ENCODE results near the gene ARHGAP30. TPM values are rescaled to one million over a fixed set of nuclear protein-coding genes. Genes with fewer than 3 reads are reported as not detected.

The ARHGAP30 gene
- total RNA-seq, 4 donors from 2014 or later = 6.1 to 14.1 (median 10.2) TPM

GRCh38 chr1:161012420-161012819 lies 57.3 kb downstream of the ARHGAP30 start:
- H3K27me3 ChIP-seq = no peaks in the 10 kb centered on the region
- peaks cover 0 to 12% (median 0%) of the 10 kb centered on the region in 4 donors for H3K4me1 ChIP-seq
- no peak for DNase-seq (ENCODE audit: low spot score in 2 of 2)
- H3K27ac ChIP-seq = peak overlapping the region in 3 of 4 donors; percentile 78 to 83 (median 80)
- no peak for TF ChIP-seq POLR2A (IDR thresholded peaks at IDR 0.05)
- no peak for TF ChIP-seq CTCF (IDR thresholded peaks at IDR 0.05)
- no peak for TF ChIP-seq EP300 (IDR thresholded peaks at IDR 0.05)
- no peaks in the 10 kb centered on the region for H3K9me3 ChIP-seq
- no peak overlapping the region for H3K4me3 ChIP-seq
- WGBS, 2 donors = 83 to 89% methylated on average over 3 of the region's 3 CpGs
- H3K36me3 ChIP-seq = no peaks in the 10 kb centered on the region

DNA sequence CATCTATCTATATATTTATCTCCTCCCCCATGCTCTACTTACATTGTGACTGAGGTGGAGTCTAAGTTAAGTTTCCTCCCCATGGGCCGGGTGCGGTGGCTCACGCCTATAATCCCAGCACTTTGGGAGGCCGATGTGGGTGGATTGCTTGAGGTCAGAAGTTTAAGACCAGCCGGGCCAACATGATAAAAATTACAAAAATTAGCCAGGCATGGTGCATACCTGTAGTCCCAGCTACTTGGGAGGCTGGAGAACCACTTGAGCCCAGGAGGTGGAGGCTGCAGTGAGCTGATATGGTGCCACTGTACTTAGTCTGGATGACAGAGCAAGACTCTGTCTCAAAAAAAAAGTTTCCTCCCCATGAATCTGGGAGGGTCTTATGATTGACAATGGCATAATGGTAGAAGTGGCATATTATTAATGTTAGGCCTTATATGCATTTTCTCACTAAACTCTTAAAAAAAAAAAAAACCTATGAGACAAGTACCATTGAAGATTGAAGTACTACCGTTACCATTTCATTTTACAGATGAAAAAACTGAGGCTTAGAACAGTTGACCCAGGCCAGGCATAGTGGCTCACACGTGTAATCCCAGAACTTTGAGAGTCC lies 60.0 kb downstream of the ARHGAP30 start:
- Histone ChIP-seq H3K27ac (no peak overlapping the region), H3K9me3 (no peaks in the 10 kb centered on the region), H3K4me1 (peaks cover 0 to 12% (median 0%) of the 10 kb centered on the region in 4 donors), H3K4me3 (no peak overlapping the region), H3K36me3 (no peaks in the 10 kb centered on the region), H3K27me3 (no peaks in the 10 kb centered on the region)
- no peak for DNase-seq (ENCODE audit: low spot score in 2 of 2)
- no peak for TF ChIP-seq CTCF (IDR thresholded peaks at IDR 0.05)
- no peak for TF ChIP-seq EP300 (IDR thresholded peaks at IDR 0.05)
- no peak for TF ChIP-seq POLR2A (IDR thresholded peaks at IDR 0.05)
- WGBS, 2 donors = 85 to 87% methylated on average over 7 of the region's 7 CpGs

DNA sequence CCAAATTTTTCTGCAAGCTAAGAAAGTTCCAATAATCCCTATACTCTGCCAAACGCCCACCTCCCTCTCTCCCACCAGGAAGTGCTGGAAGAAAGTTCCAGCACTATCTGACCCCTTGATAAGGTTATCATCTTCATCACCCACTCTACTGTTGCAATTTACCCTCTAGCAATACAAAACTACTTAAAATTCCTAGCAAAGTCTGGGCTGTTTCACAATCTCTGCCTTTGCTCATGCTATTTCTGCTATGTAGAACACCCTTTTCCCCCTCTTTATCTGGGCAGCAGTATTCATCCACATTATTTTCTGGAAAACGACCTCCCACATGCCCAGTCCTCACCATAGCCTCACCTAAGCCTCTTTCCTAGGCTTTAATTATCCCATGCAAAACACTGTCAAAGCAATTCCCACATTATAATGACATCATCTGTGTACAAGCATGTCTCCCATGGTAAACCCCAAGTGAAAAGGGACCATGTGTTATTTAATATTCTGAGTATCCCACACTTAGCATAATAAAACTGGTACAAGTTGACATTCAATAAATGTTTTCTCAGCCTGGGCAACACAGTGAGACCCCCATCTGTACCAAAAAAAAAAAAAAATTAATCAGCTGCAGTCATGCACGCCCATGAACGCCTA lies 60.7 kb downstream of the ARHGAP30 start:
- H3K4me1 ChIP-seq = peaks cover 0 to 12% (median 0%) of the 10 kb centered on the region in 4 donors
- H3K9me3 ChIP-seq = no peaks in the 10 kb centered on the region
- no peak overlapping the region for H3K4me3 ChIP-seq
- no peak overlapping the region for H3K27ac ChIP-seq
- WGBS, 2 donors = 64% methylated on average over 4 of the region's 4 CpGs
- no peak for TF ChIP-seq CTCF (IDR thresholded peaks at IDR 0.05)
- no peaks in the 10 kb centered on the region for H3K27me3 ChIP-seq
- H3K36me3 ChIP-seq = no peaks in the 10 kb centered on the region
- DNase-seq (ENCODE audit: low spot score in 2 of 2) = no peak

GRCh38 chr1:161007369-161007768 lies 62.3 kb downstream of the ARHGAP30 start:
- TF ChIP-seq EP300 (IDR thresholded peaks at IDR 0.05) (no peak), POLR2A (IDR thresholded peaks at IDR 0.05) (no peak), CTCF (IDR thresholded peaks at IDR 0.05) (no peak)
- no peaks in the 10 kb centered on the region for H3K9me3 ChIP-seq
- H3K36me3 ChIP-seq = no peaks in the 10 kb centered on the region
- H3K4me1 ChIP-seq = no peaks in the 10 kb centered on the region
- H3K4me3 ChIP-seq = no peak overlapping the region
- H3K27ac ChIP-seq = no peak overlapping the region
- no peak for DNase-seq (ENCODE audit: low spot score in 2 of 2)
- H3K27me3 ChIP-seq = no peaks in the 10 kb centered on the region
- 91 to 92% methylated on average over 2 of the region's 2 CpGs for WGBS, 2 donors

DNA sequence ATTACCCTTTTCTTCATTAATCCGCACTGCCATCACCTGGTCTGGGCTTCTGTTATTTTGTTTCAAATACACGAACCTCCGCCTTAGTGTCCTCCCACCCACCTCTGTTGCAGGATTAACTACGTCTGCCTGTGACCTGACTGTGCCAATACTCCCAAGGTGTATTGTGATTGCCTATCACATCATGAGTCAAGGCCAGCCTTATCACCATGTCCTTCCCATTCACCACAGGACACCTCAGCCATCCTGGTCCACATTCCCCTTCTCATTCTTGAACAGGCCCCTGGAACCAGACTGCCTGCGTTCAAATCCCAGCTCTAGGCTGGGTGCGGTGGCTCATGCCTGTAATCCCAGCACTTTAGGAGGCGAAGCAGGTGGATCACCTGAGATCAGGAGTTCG lies 63.1 kb downstream of the ARHGAP30 start:
- WGBS, 2 donors = 94 to 95% methylated on average over 8 of the region's 8 CpGs
- TF ChIP-seq EP300 (IDR thresholded peaks at IDR 0.05) (no peak), CTCF (IDR thresholded peaks at IDR 0.05) (no peak), POLR2A (IDR thresholded peaks at IDR 0.05) (no peak)
- no peaks in the 10 kb centered on the region for H3K36me3 ChIP-seq
- H3K4me1 ChIP-seq = no peaks in the 10 kb centered on the region
- no peaks in the 10 kb centered on the region for H3K27me3 ChIP-seq
- no peak for DNase-seq (ENCODE audit: low spot score in 2 of 2)
- no peak overlapping the region for H3K27ac ChIP-seq
- H3K4me3 ChIP-seq = no peak overlapping the region
- no peaks in the 10 kb centered on the region for H3K9me3 ChIP-seq

Data from tibial nerve (tissue), 4 donors.